Neural crest cell (in vitro differentiated cells): Measurements from ENCODE around the gene LRPAP1. TPM values are rescaled to one million over a fixed set of nuclear protein-coding genes. Genes with fewer than 3 reads are reported as not detected.

Experiments used
- DNase-seq: peaks from one replicate; pipeline ENCODE4 v3.0.0; 2021; ENCODE audit warnings: low read depth, mixed read lengths, low spot score
- H3K27ac Mint-ChIP-seq: one replicate; pipeline ENCODE4 v1.8.0; 2021; ENCODE audit warnings: mild to moderate bottlenecking, mixed read lengths; ENCODE audit not compliant: unreplicated experiment
- H3K27me3 Mint-ChIP-seq: 2 replicates; pipeline ENCODE4 v1.8.0; 2021; ENCODE audit warnings: low read depth, mild to moderate bottlenecking, mixed read lengths
- H3K36me3 Mint-ChIP-seq: 2 replicates; pipeline ENCODE4 v1.8.0; 2021; ENCODE audit warnings: low read depth, mild to moderate bottlenecking, mixed read lengths
- H3K4me1 Mint-ChIP-seq: 2 replicates; pipeline ENCODE4 v1.8.0; 2021; ENCODE audit warnings: mixed read lengths
- H3K4me3 Mint-ChIP-seq: one replicate; pipeline ENCODE4 v1.8.0; 2021; ENCODE audit warnings: mild to moderate bottlenecking, mixed read lengths
- H3K9me3 Mint-ChIP-seq: 2 replicates; pipeline ENCODE4 v1.8.0; 2021; ENCODE audit warnings: mixed read lengths
- total RNA-seq: library from RNA; stranded (reverse); gene quantifications from 2 replicates; pipeline ENCODE4 v1.2.1, GENCODE V29; 2021
- TF ChIP-seq, protein P1 (sequence below): fragments of 200-600 bp; sonication (generic); conservative IDR thresholded peaks from 2 replicates; pipeline ENCODE4 v1.5.0; 2021; ENCODE audit warnings: antibody characterized with exemption, mild to moderate bottlenecking

The LRPAP1 gene
- total RNA-seq, 1 donor from 2014 or later, result 116 TPM

DNA sequence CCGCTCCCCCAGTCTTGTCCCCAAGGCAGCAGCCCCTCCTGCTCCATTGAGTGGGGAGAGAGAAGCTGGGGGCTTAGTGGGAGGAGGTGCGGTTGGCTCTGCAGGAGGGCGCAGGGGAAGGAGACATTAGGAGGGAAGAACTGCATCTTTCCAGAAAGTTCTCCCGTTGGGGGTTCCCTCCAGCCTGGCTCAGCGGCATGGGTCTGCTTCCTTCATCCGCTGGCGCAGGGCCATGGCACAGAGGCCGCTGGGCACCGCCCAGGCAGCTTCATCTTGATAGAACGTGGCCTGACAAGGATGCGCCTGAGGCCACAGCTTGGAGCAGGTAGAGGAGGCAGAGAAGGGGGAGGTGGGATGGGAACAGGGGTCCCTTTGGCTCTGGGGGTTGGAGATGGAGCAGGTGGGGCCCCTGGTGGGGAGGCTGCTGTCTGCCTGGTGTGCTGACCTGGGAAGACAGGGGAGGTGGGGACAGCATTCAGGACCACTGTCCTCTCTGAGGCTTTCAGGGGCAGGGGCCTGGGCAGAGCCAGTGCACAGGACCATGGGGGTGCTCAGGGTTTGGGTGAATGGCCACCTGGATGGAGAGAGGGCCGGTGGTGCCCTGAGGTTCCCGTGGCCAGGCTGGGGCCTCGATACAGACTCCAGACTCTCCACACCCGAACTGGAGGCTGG is 57.0 kb downstream of the LRPAP1 start:
- TF ChIP-seq, protein P1, sequence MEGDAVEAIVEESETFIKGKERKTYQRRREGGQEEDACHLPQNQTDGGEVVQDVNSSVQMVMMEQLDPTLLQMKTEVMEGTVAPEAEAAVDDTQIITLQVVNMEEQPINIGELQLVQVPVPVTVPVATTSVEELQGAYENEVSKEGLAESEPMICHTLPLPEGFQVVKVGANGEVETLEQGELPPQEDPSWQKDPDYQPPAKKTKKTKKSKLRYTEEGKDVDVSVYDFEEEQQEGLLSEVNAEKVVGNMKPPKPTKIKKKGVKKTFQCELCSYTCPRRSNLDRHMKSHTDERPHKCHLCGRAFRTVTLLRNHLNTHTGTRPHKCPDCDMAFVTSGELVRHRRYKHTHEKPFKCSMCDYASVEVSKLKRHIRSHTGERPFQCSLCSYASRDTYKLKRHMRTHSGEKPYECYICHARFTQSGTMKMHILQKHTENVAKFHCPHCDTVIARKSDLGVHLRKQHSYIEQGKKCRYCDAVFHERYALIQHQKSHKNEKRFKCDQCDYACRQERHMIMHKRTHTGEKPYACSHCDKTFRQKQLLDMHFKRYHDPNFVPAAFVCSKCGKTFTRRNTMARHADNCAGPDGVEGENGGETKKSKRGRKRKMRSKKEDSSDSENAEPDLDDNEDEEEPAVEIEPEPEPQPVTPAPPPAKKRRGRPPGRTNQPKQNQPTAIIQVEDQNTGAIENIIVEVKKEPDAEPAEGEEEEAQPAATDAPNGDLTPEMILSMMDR, result no peak
- Mint-ChIP-seq H3K4me3 (no peak overlapping the region), H3K4me1 (peaks cover 2% of the 10 kb centered on the region), H3K27ac (no peak overlapping the region), H3K36me3 (no peaks in the 10 kb centered on the region), H3K27me3 (no peaks in the 10 kb centered on the region), H3K9me3 (no peaks in the 10 kb centered on the region)
- DNase-seq, result no peak

DNA sequence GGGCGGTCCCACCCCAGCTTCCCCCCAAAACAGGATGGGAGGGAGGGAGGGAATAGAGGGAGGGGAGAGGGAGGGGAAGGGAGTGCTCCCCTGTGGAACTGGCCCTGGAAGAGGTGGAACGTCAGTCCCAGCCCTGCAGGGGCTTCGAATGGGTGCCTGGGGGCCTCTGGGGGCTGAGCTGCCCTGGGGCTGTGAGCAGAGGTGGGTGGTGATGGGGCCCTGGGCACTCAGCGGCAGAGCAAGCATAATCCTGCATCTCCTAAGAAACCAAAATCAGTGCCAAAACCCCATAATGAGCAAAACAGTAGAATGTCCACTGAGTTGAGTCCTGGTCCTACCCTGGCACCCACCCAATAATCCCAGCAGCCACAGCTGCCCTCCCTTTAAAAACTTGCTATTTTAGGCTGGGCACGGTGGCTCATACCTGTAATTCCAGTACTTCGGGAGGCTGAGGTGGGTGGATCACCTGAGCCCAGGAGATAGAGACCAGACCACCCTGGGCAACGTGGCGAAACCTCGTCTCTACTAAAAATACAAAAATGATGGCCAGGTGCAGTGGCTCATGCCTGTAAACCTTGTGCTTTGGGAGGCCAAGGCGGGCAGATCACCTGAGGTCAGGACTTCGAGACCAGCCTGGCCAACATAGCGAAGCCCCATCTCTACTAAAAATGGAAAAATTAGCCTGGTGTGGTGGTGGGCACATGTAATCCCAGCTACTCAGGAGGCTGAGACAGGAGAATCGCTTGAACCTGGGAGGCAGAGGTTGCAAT is 58.0 kb downstream of the LRPAP1 start:
- peaks cover 10% of the 10 kb centered on the region for H3K4me1 Mint-ChIP-seq
- H3K4me3 Mint-ChIP-seq, result no peak overlapping the region
- H3K36me3 Mint-ChIP-seq, result no peaks in the 10 kb centered on the region
- DNase-seq, result no peak
- TF ChIP-seq, protein P1, result no peak
- H3K9me3 Mint-ChIP-seq, result no peaks in the 10 kb centered on the region
- H3K27ac Mint-ChIP-seq, result no peak overlapping the region
- no peaks in the 10 kb centered on the region for H3K27me3 Mint-ChIP-seq

DNA sequence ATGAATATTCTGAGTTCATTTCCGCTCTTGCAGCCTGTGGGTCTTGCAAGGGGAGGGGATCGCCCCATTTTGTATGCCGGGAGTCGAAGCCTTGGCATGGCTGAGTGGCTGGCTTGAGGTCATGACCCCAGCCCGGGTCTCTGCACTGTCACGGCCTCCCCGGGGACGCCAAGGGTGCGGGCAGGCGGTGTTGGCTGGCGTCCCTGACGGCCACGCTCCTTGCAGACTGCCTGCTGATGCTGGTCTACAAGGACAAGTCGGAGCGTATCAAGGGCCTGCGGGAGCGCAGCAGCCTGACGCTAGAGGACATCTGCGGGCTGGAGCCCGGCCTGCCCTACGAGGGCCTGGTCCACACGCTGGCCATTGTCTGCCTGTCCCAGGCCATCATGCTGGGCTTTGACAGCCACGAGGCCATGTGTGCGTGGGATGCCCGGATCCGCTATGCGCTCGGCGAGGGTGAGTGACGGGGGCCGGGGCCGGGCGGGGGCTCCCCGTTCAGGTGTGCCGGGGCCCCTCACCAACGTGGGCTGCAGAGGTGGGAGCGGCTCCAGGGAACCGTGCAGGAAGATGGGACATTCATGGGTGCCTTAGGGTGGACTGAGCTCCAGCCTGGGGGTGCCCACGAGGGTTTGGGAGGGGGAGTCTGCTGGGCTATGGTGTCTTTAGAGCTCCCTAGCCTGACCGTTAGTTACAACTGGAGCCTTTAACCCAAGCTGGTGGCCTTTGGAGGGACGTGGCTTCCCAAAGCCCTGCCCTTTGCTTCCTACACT is 58.9 kb downstream of the LRPAP1 start:
- TF ChIP-seq, protein P1, result no peak
- H3K27me3 Mint-ChIP-seq, result no peaks in the 10 kb centered on the region
- H3K9me3 Mint-ChIP-seq, result no peaks in the 10 kb centered on the region
- H3K4me3 Mint-ChIP-seq, result no peak overlapping the region
- no peak for DNase-seq
- H3K27ac Mint-ChIP-seq, result peak overlapping the region; percentile 43
- peaks cover 10% of the 10 kb centered on the region for H3K4me1 Mint-ChIP-seq
- no peaks in the 10 kb centered on the region for H3K36me3 Mint-ChIP-seq

DNA sequence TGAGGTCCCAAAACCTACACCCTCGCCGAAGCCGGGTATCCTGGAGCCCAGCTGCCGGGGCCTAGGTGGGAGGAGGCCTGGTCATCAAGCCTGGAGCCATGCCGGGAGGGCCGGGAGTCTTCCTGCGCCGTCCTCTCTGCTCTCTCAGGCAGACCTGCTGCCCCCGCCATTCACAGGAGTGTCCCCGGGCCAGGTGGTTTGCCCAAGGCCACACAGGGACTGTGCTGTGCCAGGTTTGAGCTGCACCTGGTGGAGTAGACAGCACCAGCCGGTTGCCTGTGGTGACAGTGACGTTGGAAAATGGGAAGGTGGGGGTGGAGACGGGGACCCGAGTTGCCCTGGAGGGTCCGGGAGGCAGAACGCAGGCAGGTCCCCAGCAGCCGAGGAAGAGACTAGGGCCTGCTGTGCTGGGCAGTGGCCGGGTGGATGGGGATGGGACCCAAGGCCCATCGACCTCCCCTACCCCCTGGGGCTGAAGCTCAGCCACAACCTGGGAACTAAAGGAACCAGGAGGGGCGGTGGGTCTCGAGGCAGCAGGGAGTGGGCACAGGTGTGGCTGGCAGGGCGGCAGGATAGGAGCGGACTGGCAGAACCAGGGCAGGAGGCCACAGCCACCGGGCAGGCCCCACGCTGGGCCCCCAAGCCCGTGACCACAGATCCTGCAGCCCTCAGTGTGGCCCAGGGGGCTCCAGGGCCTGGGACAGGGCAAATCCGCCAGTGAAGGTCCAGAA is 59.6 kb downstream of the LRPAP1 start:
- no peak for DNase-seq
- TF ChIP-seq, protein P1, result no peak
- Mint-ChIP-seq H3K36me3 (no peaks in the 10 kb centered on the region), H3K4me3 (no peak overlapping the region), H3K9me3 (no peaks in the 10 kb centered on the region), H3K4me1 (peaks cover 10% of the 10 kb centered on the region), H3K27me3 (no peaks in the 10 kb centered on the region), H3K27ac (no peak overlapping the region)

DNA sequence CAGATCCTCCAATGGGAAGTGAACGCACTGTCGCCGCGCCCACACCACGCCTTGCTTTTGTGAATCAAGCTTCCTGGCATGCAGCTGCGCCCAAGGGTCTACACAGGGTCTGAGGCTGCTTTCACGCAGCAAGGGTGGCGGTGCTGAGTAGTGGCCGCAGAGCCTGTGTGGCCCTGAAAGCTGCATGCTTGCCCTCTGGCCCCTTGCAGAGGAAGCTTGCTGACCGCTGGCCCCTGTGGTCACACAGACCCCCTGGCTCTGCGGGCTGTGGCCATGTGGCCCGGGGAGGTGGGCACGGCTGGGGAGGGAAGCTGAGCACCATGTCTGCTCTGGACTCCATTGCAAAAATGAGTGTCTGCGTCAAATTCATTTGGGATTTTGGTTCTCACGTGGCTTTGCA is 60.3 kb downstream of the LRPAP1 start:
- no peaks in the 10 kb centered on the region for H3K36me3 Mint-ChIP-seq

More for the DNA sequence above, 60.3 kb downstream of the LRPAP1 start:
- Mint-ChIP-seq H3K9me3 (no peaks in the 10 kb centered on the region), H3K27me3 (no peaks in the 10 kb centered on the region), H3K4me1 (peaks cover 10% of the 10 kb centered on the region), H3K4me3 (no peak overlapping the region), H3K27ac (no peak overlapping the region)
- no peak for DNase-seq
- TF ChIP-seq, protein P1, result no peak
